ENCODE measurements around the gene DZIP1. TPM values are rescaled to one million over a fixed set of nuclear protein-coding genes. Genes with fewer than 3 reads are reported as not detected.

DZIP1 gene
- total and polyA plus RNA-seq, 2 of the 13 experiments (the other 11 are each of a cell fraction or from before 2014, with no cell fraction given) = 11.0 to 36.7 TPM

GRCh38 chr13:95603887-95604555, 40.5 kb downstream of the DZIP1 start (continued):
- TF ChIP-seq ATF7 (IDR thresholded peaks at IDR 0.05) = peak; percentile 21; the same call in 1 of the 2 replicates
- no peak for TF ChIP-seq ATF7 (CRISPR knock-in tag; IDR thresholded peaks at IDR 0.05)
- TF ChIP-seq FIP1L1 (IDR thresholded peaks at IDR 0.05; ENCODE audit: borderline replicate concordance, insufficient read depth, low read depth, low read length) = no peak
- TF ChIP-seq NR2F1 (CRISPR knock-in tag; IDR thresholded peaks at IDR 0.05) = no peak
- TF ChIP-seq POGZ (CRISPR knock-in tag; IDR thresholded peaks at IDR 0.05) = peak; percentile 87
- 0 out of 2 replicates have a peak, but pooled peaks have one; percentile 14 for TF ChIP-seq TFDP1 (CRISPR knock-in tag; IDR thresholded peaks at IDR 0.05; ENCODE audit: borderline replicate concordance)
- no peak for TF ChIP-seq PRDM10 (CRISPR knock-in tag; IDR thresholded peaks at IDR 0.05; ENCODE audit: low read depth)
- 0 out of 2 replicates have a peak, but pooled peaks have one; percentile 26 for TF ChIP-seq RARA (CRISPR knock-in tag; IDR thresholded peaks at IDR 0.05)
- peak; percentile 67; the same call in 1 of the 2 replicates for TF ChIP-seq ZNF644 (CRISPR knock-in tag; IDR thresholded peaks at IDR 0.05; ENCODE audit: low read depth)
- no peak for TF ChIP-seq SP2 (CRISPR knock-in tag; IDR thresholded peaks at IDR 0.05)
- peak; percentile 64; the same call in 1 of the 2 replicates for TF ChIP-seq HDAC2 (CRISPR knock-in tag; IDR thresholded peaks at IDR 0.05)
- TF ChIP-seq HOXA9 (CRISPR knock-in tag; IDR thresholded peaks at IDR 0.05; ENCODE audit: borderline replicate concordance) = no peak
- no peak for TF ChIP-seq HOXD1 (CRISPR knock-in tag; IDR thresholded peaks at IDR 0.05)
- no peak for TF ChIP-seq ZBTB46 (CRISPR knock-in tag; IDR thresholded peaks at IDR 0.05; ENCODE audit: borderline replicate concordance)
- 0 out of 3 replicates have a peak, but pooled peaks have one; percentile 8 for TF ChIP-seq MXI1 (IDR thresholded peaks at IDR 0.05; ENCODE audit: borderline replicate concordance, low read depth, low read length)
- no peak for TF ChIP-seq ZNF251 (CRISPR knock-in tag; IDR thresholded peaks at IDR 0.05)
- no peak for TF ChIP-seq ONECUT2 (CRISPR knock-in tag; IDR thresholded peaks at IDR 0.05)
- peak; percentile 82; the same call in 1 of the 2 replicates for TF ChIP-seq ZNF343 (CRISPR knock-in tag; IDR thresholded peaks at IDR 0.05)
- 0 out of 2 replicates have a peak, but pooled peaks have one; percentile 32 for TF ChIP-seq TBX2 (CRISPR knock-in tag; IDR thresholded peaks at IDR 0.05; ENCODE audit: borderline replicate concordance)
- TF ChIP-seq, protein P1, sequence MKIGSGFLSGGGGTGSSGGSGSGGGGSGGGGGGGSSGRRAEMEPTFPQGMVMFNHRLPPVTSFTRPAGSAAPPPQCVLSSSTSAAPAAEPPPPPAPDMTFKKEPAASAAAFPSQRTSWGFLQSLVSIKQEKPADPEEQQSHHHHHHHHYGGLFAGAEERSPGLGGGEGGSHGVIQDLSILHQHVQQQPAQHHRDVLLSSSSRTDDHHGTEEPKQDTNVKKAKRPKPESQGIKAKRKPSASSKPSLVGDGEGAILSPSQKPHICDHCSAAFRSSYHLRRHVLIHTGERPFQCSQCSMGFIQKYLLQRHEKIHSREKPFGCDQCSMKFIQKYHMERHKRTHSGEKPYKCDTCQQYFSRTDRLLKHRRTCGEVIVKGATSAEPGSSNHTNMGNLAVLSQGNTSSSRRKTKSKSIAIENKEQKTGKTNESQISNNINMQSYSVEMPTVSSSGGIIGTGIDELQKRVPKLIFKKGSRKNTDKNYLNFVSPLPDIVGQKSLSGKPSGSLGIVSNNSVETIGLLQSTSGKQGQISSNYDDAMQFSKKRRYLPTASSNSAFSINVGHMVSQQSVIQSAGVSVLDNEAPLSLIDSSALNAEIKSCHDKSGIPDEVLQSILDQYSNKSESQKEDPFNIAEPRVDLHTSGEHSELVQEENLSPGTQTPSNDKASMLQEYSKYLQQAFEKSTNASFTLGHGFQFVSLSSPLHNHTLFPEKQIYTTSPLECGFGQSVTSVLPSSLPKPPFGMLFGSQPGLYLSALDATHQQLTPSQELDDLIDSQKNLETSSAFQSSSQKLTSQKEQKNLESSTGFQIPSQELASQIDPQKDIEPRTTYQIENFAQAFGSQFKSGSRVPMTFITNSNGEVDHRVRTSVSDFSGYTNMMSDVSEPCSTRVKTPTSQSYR (CRISPR knock-in tag; IDR thresholded peaks at IDR 0.05; ENCODE audit: borderline replicate concordance) = peak; percentile 37; the same call in 1 of the 2 replicates

All from HepG2 (cell line).